GM19467 (cell line): ENCODE data around the gene FAM181B.
A peak's percentile ranks its signal among the peaks of the same experiment; 100 is the strongest.

Experiments
- ATAC-seq: cut with Tn5 transposase; IDR thresholded peaks from one replicate; pipeline ENCODE4 v1.9.1; 2021; ENCODE audit warnings: mild to moderate bottlenecking, moderate library complexity; ENCODE audit not compliant: unreplicated experiment

Gene FAM181B, protein sequence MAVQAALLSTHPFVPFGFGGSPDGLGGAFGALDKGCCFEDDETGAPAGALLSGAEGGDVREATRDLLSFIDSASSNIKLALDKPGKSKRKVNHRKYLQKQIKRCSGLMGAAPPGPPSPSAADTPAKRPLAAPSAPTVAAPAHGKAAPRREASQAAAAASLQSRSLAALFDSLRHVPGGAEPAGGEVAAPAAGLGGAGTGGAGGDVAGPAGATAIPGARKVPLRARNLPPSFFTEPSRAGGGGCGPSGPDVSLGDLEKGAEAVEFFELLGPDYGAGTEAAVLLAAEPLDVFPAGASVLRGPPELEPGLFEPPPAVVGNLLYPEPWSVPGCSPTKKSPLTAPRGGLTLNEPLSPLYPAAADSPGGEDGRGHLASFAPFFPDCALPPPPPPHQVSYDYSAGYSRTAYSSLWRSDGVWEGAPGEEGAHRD

DNA sequence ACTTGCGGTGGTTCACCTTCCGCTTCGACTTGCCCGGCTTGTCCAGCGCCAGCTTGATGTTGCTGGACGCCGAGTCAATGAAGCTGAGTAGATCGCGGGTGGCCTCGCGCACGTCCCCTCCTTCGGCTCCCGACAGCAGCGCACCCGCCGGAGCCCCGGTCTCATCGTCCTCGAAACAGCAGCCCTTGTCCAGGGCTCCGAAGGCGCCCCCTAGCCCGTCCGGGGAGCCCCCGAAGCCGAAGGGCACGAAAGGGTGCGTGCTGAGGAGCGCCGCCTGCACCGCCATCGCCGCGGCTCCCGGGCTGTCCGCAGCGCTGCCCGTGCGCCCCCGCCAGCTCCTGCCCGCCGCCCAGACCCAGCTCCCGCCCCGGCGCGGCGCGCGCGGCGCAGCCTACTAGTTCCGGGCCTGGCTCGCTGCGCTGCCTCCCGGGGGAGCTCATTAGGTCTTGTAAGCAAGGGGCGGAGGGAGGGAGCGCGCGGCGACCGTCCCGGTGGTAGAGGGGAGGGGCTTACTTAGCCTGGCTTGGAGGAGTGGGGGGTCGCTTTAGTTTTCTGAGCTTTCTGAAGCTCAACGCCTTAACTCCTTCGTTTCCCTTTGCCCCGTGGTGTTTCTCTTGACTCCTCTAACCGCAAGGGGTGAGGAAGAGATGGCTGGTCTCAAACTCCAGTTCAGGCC lies at the start of gene FAM181B:
Gene FAM181B, minus strand, starts transcription at position 421 of the 676 bp plus-strand sequence. Its CDS starts 135 bp downstream, at position 286.
- ATAC-seq = no peak

DNA sequence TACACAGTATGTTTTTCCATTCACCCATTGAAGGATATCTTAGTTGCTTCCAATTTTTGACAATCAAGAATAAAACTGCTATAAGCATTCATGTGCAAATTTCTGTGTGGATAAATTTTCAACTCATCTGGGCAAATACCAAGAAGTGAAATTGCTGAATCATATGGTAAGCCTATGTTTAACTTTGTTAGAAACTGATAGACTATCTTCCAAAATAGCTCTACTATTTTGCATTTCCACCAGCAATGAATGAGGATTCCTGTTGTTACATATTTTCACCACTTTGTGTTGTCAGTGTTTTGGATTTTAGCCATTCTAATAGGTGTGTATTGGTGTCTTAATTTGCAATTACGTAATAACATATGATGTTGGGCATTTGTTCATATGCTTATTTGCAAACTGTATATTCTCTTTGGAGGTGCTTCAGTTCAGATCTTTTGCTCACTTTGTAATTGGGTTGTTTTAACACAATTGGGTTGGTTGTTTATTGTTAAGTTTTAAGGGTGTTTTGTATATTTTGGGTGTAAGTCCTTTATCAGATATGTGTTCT lies 49.2 kb upstream of the FAM181B start:
- no peak for ATAC-seq

DNA sequence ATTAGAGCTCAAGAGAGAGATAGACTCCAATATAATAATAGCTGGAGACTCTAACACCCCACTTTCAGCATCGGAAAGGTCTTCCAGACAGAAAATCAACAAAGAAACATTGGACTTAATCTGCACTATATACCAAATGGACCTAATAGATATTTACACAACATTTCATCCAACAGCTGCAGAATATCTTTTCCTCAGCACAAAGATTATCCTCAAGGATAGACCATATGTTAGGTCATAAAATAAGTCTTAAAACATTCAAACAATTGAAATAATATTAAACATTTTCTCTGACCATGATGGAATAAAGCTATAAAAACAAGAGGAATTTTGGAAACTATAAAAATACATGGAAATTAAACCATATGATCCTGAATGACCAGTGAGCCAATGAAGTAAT lies 45.1 kb upstream of the FAM181B start:
- ATAC-seq = no peak

DNA sequence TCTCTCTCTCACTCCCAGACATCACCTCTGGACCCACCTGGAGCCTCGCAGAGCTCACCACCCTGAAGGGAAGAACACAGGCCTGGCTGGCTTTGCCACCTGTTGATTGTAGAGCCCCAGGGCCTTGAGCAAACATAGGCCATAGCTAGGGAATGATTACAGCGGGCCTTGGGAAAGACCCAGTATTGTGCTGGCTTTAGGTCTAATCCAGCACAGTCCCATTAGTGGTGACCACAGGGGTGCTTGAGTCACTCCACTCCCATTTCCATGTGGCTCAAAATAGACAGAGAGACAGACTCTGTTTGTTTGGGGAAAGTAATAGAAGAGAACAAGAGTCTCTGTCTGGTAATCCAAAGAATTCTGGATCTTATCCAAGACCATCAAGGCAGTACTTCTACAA lies 42.7 kb upstream of the FAM181B start:
- ATAC-seq = no peak

DNA sequence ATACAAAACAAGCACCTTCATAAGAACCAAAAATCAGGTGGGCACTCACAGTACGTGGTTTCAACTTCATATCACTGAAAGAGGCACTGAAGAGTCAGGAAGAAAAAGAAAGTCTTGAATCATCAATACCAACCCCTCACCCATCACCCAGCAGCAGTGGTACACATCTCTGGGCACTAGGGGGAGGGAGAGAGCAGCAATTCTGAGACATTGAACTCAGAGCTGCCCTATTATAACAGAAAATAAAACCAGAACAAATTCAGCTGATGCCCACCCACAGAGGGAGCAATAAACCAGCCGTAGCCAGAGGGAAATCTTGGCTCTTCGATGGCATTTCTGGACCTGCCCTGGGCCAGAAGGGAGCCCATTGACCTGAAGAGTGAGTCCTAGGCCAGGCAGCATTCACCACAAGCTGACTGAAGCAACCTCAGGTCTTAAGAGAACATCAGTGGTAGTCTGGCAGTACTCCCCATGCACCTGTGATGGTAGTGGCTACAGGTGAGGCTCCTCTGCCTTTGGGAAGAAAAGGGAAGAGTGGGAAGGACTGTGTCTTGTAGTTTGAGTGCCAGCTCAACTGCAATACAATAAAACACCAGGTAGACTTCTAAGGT lies 42.2 kb upstream of the FAM181B start:
- ATAC-seq = peak; percentile 99

DNA sequence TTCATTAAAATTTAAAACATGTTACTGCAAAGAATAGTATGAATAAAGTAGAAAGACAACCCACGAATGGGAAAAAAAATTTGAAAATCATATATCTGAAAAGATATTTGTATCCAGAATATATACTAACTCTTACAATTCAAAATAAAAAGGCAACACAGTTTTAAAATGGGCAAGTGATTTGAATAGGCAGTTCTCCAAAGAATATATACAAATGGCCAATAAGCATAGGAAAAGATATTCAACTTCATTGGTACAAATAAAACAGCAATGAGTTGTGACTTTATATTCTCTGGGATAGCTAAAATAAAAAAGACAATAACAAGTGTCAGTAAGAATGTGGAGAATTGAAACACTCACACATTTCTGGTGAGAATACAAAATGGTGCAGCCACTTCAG lies 41.6 kb upstream of the FAM181B start:
- no peak for ATAC-seq

DNA sequence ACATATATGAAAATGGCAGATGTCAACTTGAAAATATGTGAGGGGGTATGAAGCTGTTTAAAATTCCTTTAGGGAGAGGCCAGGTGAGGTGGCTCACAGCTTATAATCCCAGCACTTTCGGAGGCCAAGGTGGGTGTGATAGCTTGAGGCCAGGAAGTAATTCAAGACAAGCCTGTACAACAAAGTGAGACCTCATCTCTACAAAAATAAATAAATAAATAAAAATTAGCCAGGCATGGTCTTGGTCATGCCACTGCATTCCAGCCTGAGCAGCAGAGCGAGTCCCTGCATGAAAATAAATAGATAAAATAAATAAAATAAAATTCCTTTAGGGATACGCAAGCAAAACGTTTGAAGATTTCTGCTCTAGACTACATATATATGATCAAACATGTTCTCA lies 38.1 kb upstream of the FAM181B start:
- ATAC-seq = no peak

DNA sequence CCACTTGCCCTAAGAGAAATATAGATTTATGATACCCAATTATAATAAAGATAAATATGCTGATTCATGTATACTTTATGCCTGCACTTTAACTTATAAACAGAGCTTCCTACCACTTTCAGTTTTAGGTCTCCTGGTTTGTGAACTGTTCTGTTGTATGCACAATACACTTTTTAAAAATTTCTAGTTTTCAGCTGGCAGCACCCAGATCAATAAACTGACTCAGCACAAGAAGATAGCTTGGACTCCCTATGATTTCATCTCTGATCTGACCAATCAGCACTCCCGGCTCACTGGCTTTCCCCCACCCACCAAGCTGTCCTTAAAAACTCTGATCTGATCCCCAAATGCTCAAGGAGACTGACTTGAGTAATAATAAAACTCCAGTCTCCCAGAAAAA lies 33.5 kb upstream of the FAM181B start:
- no peak for ATAC-seq

DNA sequence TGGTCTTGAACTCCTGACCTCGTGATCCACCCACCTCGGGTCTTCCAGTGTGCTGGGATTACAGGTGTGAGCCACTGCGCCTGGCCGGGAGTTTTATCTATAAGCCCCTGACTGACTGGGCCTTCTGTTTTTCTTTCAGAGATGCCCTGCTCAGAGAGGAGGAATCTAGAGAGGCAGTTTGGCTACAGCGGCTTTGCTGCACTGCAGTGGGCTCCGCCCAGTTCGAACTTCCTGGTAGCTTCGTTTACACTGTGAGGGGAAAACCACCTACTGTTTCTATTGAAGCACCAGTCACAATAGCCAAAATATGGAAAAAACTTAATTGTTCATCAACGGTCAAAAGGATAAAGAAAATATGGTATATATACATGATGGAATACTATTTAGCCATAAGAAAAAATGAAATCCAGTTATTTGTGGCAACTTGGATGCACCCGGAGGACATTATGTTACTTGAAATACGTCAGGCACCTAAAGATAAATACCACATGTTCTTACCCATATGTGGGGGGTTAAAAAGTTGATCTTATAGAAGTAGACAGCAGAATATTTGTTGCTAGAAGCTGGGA lies 31.9 kb upstream of the FAM181B start:
- no peak for ATAC-seq

DNA sequence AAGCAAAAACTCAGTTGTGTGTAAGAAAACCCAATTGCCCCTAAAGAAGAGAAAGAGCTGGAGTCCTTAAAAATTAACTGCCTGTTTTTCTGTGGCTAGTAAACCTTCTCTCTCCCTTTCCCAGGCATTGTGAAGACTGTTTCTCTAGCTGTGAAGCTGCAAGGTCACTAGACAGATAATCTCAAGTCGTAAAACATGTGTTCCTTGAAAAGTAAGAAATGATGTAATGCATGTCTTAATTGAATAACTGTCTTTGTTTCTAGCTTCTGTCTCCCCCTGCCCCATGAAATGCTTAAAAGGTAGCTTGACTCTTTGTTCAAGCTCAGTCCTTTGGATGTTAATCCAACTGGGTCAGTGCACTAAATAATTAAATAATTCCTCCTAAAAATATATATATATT lies 29.5 kb upstream of the FAM181B start:
- no peak for ATAC-seq

DNA sequence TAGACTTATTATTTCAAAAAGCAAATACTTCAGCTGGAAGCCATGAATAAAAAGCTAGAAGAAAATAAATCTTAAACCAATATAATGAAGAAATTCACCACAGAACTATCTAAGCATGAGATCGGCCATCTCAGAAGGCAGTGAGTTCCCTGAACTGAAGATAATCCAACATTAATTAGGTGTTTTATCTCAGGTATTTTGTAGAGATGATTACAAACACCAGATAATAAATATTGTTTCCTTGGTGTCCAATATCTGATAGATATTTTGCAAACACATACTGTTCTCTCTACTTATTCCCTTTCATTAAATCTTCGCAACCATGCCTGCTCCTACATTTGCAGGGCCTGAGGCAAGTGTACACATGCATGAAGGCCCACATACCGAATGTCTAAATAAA lies 26.0 kb upstream of the FAM181B start:
- ATAC-seq = no peak

DNA sequence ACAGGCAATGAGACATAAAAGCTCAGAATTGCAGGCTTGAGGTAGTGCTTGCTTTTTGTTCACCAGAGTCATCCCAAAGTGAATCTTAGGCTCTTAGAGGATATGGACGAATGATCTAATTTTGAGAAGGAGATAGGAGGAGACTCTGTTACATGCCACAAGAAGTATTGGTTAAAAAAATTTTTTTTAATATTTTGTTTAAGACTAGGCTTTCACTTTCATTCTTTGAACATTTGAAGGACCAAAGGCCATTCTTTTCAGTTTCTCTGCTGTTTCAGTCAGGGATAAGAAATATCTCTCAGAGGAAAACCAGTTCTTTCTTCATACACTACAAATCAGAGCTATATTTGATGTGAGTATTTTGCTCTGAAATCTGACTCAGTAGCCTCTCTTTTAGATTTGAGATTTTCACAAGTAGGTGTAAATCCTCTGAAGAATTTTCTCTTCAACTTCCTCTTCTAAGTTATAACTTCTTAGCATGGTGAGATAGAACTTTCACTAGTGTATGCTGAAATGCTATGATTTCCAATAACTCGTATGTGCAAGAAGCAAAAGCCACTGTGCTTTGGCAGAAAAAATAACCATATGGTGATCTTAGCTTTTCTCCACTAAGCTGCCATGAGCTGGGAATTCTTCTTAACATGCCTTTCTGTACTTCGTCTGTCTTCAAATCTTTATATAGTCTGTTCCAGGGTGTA lies 24.1 kb upstream of the FAM181B start:
- no peak for ATAC-seq

DNA sequence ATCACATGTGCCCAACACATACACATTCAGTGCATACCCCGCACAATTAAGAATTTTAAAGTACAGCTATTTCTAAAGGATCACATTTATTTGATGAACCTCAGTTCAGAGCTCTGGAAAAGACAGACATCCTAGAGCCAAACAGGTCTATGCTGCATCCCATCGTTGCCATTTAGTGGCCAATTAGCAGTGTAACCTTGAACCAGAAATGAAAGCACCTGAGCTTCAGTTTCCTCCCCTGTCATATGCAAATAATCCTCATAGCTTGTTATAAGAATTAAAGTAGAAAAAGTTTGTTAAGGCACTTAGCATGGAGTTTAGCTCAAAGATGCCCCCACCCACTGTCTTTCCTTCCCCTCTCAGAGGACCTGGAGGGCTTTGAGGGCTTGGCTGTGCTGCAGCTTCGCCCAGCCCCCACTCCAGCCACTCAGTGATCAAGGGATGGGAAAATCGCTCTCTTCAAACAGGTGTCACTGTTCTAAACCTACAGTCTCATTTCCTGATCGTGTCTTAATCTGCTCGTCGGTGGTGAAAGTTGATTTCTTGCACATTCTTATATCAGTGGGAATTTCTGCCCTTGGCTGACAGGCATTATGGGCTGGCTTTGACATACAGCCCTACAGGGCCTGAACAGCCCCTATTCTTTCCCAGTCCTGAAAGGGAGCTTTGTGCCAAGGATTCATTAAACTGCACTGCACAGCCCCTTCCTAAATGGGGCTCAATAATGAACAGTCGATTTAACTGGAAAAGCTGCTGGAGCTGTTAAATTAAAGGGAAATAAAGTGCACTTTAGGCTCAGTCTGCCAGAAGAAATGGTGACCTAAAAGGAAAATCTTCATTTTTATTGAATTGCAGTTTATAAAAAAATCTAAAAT lies 23.3 kb upstream of the FAM181B start:
- no peak for ATAC-seq

DNA sequence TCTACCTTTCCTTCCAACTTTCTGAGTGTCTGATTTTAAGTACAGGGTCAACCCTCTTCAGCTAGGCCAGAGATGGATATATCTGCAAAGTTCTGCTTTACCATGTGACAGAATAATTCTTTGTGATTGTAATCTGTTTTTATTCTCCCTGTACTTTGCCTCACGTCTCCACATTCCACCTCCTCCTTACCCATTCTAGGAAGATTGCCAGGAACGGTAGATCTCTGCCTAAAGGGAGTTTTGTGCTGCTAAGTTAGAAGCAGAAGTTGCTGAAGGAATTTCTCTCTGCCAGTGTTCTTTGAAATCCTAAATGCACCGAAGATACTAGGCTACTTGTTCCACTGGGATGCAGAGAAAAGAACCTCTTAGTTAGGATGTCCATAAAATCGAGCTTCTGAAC lies 20.7 kb upstream of the FAM181B start:
- ATAC-seq = no peak

DNA sequence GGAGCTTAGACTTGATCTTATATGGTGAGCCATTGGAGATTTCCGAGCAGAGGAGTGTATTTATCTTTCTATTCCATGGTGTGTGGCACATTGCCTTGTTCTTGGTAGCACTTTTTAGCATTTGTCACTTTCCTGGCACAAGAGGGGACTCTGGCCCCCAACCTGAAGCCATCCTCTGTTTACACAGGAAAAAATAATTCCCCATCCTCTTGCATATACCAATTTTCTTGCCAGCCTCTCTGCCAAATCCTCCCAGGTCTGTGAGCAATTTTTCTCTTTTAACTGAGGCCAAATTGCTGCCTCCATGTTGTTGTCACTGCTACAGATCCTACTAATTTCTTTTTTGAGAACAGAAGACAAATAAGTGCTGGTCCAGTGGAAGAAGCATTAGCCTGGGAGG lies 20.3 kb upstream of the FAM181B start:
- ATAC-seq = no peak

DNA sequence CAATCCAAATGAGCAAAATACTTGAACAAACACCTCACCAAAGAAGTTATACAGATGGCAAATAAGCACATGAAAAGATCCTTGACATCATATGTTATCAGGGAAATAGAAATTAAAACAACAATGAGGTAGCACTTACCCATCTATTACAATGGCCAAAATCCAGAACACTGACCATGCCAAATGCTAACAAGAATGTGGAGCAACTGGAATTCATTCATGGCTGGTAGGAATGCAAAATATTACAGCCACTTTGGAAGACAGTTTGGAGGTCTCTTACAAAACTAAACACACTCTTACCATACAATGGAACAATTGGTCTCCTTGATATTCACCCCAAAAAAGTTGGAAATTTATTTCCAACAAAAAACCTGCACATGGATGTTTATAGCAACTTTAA lies 19.1 kb upstream of the FAM181B start:
- ATAC-seq = no peak

DNA sequence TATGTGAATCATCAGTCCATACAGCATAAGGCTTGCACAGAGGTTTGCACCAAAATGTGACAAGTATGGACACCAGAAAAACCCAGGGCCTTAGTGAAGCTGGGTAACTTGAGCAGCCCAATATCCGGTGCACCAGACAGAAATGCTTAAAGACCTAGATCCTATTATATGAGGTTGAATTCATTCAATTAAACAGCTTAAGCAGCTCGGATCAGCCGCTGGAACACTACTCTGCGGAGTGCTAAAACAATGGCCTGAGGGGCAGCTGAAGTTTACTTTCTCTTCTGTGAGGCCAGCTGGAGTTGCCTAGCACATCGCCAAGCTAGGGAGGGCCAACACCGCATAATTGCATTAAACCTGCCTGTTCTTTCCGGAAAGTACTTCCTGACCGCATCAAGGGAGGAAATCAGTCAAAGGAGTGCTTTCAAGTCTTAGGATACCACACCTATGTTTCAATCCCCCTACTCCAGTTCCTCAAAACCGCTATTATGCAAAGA lies 17.0 kb upstream of the FAM181B start:
- no peak for ATAC-seq

DNA sequence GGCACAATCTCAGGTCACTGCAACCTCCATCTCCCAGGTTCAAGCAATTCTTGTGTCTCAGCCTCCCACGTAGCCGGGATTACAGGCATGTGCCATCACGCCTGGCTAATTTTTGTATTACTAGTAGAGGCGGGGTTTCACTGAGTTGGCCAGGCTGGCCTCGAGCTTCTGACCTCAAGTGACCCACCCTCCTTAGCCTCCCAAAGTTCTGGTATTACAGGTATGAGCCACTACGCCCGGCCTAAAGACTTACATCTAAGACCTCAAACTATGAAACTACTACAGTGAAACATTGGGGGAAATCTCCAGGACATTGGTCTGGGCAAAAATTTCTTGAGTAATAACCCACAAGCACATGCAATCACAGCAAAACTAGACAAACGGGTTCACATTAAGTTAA lies 13.8 kb upstream of the FAM181B start:
- ATAC-seq = no peak

DNA sequence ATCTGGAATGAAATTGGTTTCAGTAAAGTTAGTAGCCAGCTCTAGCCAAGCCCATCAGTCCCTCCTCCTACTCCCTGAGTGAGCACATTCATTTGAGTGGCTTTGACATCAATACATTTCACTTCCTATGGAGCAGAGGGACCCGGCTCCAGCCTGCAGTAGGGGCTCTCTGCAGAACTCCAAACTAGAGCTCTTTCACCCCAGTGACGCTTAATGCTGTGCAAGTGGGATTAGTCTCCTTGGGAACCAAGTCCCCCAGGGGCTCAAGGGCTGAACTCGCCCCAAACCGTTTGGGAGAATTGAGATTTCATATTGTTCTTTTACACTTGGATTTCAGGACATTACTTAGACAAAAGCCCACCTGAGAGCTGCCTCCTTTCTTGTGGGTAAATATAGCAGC lies 4.4 kb upstream of the FAM181B start:
- no peak for ATAC-seq

DNA sequence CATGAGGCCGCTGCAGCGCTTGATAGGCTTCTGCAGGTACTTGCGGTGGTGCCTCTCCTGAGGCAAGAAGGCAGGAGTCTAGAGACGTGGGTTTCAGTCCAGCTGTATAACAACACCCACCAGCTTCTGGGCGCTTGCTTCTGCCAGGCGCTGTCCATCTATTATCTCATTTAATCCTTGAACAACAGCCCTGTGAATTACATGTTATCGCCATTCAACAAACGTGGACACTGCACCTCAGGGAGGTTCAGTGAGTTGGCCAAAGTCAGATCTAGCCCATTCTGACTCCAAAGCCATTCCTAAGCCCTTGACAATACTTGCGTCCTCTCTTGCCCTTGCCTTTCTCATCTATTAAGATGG lies 436 bp upstream of the FAM181B start:
- ATAC-seq = no peak
